Measurements from ENCODE around the gene CYP26C1. TPM values are rescaled to one million over a fixed set of nuclear protein-coding genes. Genes with fewer than 3 reads are reported as not detected.
A peak's percentile ranks its signal among the peaks of the same experiment; 100 is the strongest.
"Not testable (repeated sequence)": the region's sequence is repeated elsewhere in the genome, so short reads cannot be mapped to it uniquely, and the experiment has no call there.

The CYP26C1 gene
- total RNA-seq, 1 donor from 2014 or later: not detected

GRCh38 chr10:93098816-93099215 is 38.2 kb downstream of the CYP26C1 start:
- TF ChIP-seq CTCF (IDR thresholded peaks at IDR 0.05): no peak
- Mint-ChIP-seq H3K27me3 (ENCODE audit: unreplicated experiment) (no peaks in the 10 kb centered on the region), H3K4me3 (ENCODE audit: unreplicated experiment) (no peak overlapping the region), H3K9me3 (ENCODE audit: unreplicated experiment) (peaks cover 8% of the 10 kb centered on the region), H3K4me1 (ENCODE audit: unreplicated experiment) (no peaks in the 10 kb centered on the region), H3K36me3 (ENCODE audit: unreplicated experiment) (peaks cover 2% of the 10 kb centered on the region), H3K27ac (ENCODE audit: unreplicated experiment) (no peak overlapping the region)
- peak; percentile 54 for DNase-seq (ENCODE audit: extremely low spot score, unreplicated experiment)

- peaks cover 2% of the 10 kb centered on the region for H3K36me3 Mint-ChIP-seq (ENCODE audit: unreplicated experiment)
- H3K27me3 Mint-ChIP-seq (ENCODE audit: unreplicated experiment): no peaks in the 10 kb centered on the region
- H3K27ac Mint-ChIP-seq (ENCODE audit: unreplicated experiment): no peak overlapping the region
- peak; percentile 21 for DNase-seq (ENCODE audit: extremely low spot score, unreplicated experiment)
- H3K4me1 Mint-ChIP-seq (ENCODE audit: unreplicated experiment): no peaks in the 10 kb centered on the region
- no peak for TF ChIP-seq CTCF (IDR thresholded peaks at IDR 0.05)
- H3K9me3 Mint-ChIP-seq (ENCODE audit: unreplicated experiment): peaks cover 12% of the 10 kb centered on the region
- no peak overlapping the region for H3K4me3 Mint-ChIP-seq (ENCODE audit: unreplicated experiment)
Measured at GRCh38 chr10:93099670-93100069, 39.1 kb downstream of the CYP26C1 start.

- H3K4me3 Mint-ChIP-seq (ENCODE audit: unreplicated experiment); H3K27ac Mint-ChIP-seq (ENCODE audit: unreplicated experiment); H3K4me1 Mint-ChIP-seq (ENCODE audit: unreplicated experiment); H3K36me3 Mint-ChIP-seq (ENCODE audit: unreplicated experiment); H3K27me3 Mint-ChIP-seq (ENCODE audit: unreplicated experiment): not testable (repeated sequence)
- peak; percentile 7 for DNase-seq (ENCODE audit: extremely low spot score, unreplicated experiment)
- H3K9me3 Mint-ChIP-seq (ENCODE audit: unreplicated experiment): peaks cover 12% of the 10 kb centered on the region
Measured at GRCh38 chr10:93101148-93101547, 40.5 kb downstream of the CYP26C1 start.

GRCh38 chr10:93103953-93104352 is 43.4 kb downstream of the CYP26C1 start:
- Mint-ChIP-seq H3K27me3 (ENCODE audit: unreplicated experiment) (no peaks in the 10 kb centered on the region), H3K27ac (ENCODE audit: unreplicated experiment) (no peak overlapping the region), H3K4me1 (ENCODE audit: unreplicated experiment) (peaks cover 9% of the 10 kb centered on the region), H3K4me3 (ENCODE audit: unreplicated experiment) (no peak overlapping the region), H3K36me3 (ENCODE audit: unreplicated experiment) (peaks cover 3% of the 10 kb centered on the region), H3K9me3 (ENCODE audit: unreplicated experiment) (peaks cover 12% of the 10 kb centered on the region)
- no peak for DNase-seq (ENCODE audit: extremely low spot score, unreplicated experiment)
- TF ChIP-seq CTCF (IDR thresholded peaks at IDR 0.05): no peak

GRCh38 chr10:93106631-93107072 is 46.1 kb downstream of the CYP26C1 start:
- Mint-ChIP-seq H3K27ac (ENCODE audit: unreplicated experiment) (no peak overlapping the region), H3K36me3 (ENCODE audit: unreplicated experiment) (peaks cover 3% of the 10 kb centered on the region), H3K4me3 (ENCODE audit: unreplicated experiment) (no peak overlapping the region), H3K9me3 (ENCODE audit: unreplicated experiment) (peaks cover 12% of the 10 kb centered on the region), H3K27me3 (ENCODE audit: unreplicated experiment) (no peaks in the 10 kb centered on the region), H3K4me1 (ENCODE audit: unreplicated experiment) (peaks cover 9% of the 10 kb centered on the region)
- DNase-seq (ENCODE audit: extremely low spot score, unreplicated experiment): peak; percentile 15
- no peak for TF ChIP-seq CTCF (IDR thresholded peaks at IDR 0.05)
